ENCODE results near the gene ALK.

The ALK gene

DNA sequence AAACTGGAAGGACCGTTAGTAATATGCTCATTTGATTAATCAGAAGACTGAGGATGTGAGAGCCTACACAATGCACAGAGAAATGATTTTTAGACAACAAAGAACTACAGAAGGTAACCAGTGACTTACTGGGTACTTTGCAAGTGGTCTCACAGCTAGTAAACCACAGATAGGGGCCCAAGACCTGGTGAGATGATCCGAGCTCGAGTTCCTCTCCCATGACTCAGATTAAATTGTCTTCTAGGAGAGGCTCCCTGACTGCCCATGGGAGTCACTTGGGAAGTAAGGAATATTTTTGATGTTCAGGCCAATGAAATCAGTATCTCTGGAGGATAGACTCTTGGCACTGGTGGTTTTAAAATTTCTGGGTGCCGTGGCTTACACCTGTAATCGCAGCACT is 586.0 kb downstream of the ALK start:
- TF ChIP-seq RAD21 (IDR thresholded peaks at IDR 0.05; ENCODE audit: low read depth), result no peak
- no peak for TF ChIP-seq EGR1 (IDR thresholded peaks at IDR 0.05)
- TF ChIP-seq, protein P1, sequence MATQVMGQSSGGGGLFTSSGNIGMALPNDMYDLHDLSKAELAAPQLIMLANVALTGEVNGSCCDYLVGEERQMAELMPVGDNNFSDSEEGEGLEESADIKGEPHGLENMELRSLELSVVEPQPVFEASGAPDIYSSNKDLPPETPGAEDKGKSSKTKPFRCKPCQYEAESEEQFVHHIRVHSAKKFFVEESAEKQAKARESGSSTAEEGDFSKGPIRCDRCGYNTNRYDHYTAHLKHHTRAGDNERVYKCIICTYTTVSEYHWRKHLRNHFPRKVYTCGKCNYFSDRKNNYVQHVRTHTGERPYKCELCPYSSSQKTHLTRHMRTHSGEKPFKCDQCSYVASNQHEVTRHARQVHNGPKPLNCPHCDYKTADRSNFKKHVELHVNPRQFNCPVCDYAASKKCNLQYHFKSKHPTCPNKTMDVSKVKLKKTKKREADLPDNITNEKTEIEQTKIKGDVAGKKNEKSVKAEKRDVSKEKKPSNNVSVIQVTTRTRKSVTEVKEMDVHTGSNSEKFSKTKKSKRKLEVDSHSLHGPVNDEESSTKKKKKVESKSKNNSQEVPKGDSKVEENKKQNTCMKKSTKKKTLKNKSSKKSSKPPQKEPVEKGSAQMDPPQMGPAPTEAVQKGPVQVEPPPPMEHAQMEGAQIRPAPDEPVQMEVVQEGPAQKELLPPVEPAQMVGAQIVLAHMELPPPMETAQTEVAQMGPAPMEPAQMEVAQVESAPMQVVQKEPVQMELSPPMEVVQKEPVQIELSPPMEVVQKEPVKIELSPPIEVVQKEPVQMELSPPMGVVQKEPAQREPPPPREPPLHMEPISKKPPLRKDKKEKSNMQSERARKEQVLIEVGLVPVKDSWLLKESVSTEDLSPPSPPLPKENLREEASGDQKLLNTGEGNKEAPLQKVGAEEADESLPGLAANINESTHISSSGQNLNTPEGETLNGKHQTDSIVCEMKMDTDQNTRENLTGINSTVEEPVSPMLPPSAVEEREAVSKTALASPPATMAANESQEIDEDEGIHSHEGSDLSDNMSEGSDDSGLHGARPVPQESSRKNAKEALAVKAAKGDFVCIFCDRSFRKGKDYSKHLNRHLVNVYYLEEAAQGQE (IDR thresholded peaks at IDR 0.05; ENCODE audit: low read depth), result no peak
- TF ChIP-seq CEBPB (IDR thresholded peaks at IDR 0.05), result no peak
- TF ChIP-seq TAF1 (IDR thresholded peaks at IDR 0.05; ENCODE audit: low read depth), result no peak
- no peak for TF ChIP-seq TCF12 (IDR thresholded peaks at IDR 0.05; ENCODE audit: low read depth)
- no peak for TF ChIP-seq ZBTB7A (IDR thresholded peaks at IDR 0.05; ENCODE audit: low read depth)
- TF ChIP-seq NFIC (IDR thresholded peaks at IDR 0.05), result no peak
- TF ChIP-seq CREB1 (IDR thresholded peaks at IDR 0.05; ENCODE audit: low read depth), result no peak
- TF ChIP-seq MAX (IDR thresholded peaks at IDR 0.05), result no peak
- no peak for TF ChIP-seq FOXM1 (IDR thresholded peaks at IDR 0.05; ENCODE audit: borderline replicate concordance, low read depth)
- TF ChIP-seq EP300 (IDR thresholded peaks at IDR 0.05; ENCODE audit: borderline replicate concordance), result no peak

- TF ChIP-seq USF1 (IDR thresholded peaks at IDR 0.05) (no peak), FOXM1 (IDR thresholded peaks at IDR 0.05; ENCODE audit: borderline replicate concordance, low read depth) (no peak), CEBPB (IDR thresholded peaks at IDR 0.05) (no peak), NFIC (IDR thresholded peaks at IDR 0.05) (no peak), RAD21 (IDR thresholded peaks at IDR 0.05; ENCODE audit: low read depth) (no peak), CREB1 (IDR thresholded peaks at IDR 0.05; ENCODE audit: low read depth) (no peak), TAF1 (IDR thresholded peaks at IDR 0.05; ENCODE audit: low read depth) (no peak), MAX (IDR thresholded peaks at IDR 0.05) (no peak), ZBTB7A (IDR thresholded peaks at IDR 0.05; ENCODE audit: low read depth) (no peak), TEAD4 (IDR thresholded peaks at IDR 0.05) (no peak)
- TF ChIP-seq, protein P1 (IDR thresholded peaks at IDR 0.05; ENCODE audit: low read depth), result no peak
Measured at GRCh38 chr2:29334706-29335105, 586.7 kb downstream of the ALK start.

GRCh38 chr2:29332540-29332939 is 588.8 kb downstream of the ALK start:
- TF ChIP-seq YY1 (IDR thresholded peaks at IDR 0.05; ENCODE audit: low read depth) (no peak), ZBTB7A (IDR thresholded peaks at IDR 0.05; ENCODE audit: low read depth) (no peak), TAF1 (IDR thresholded peaks at IDR 0.05; ENCODE audit: low read depth) (no peak)

DNA sequence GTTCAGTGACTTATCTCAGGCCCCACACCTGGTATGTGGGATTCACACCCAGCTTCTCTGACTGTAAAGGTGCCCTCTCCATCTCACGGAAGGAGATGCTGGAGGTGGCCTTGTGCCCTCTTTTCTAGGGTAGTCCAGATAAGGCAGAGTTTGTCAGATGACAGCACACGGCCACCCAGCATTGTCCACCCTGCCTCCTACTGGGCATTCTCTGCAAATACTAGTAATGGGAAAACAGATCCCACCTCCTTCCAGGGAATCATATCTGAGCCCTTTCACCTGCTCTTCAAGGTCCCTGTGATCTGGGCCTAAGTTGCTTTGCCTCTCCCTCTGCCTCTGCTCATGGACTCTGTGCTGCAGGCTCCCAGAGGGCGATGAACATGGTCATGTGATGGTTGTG is 591.5 kb downstream of the ALK start:
- no peak for TF ChIP-seq CEBPB (IDR thresholded peaks at IDR 0.05)
- no peak for TF ChIP-seq USF1 (IDR thresholded peaks at IDR 0.05)
- peak; percentile 42; the same call in 1 of the 2 replicates for TF ChIP-seq RAD21 (IDR thresholded peaks at IDR 0.05; ENCODE audit: low read depth)
- TF ChIP-seq, protein P1 (IDR thresholded peaks at IDR 0.05; ENCODE audit: low read depth), result no peak
- no peak for TF ChIP-seq TCF12 (IDR thresholded peaks at IDR 0.05; ENCODE audit: low read depth)

DNA sequence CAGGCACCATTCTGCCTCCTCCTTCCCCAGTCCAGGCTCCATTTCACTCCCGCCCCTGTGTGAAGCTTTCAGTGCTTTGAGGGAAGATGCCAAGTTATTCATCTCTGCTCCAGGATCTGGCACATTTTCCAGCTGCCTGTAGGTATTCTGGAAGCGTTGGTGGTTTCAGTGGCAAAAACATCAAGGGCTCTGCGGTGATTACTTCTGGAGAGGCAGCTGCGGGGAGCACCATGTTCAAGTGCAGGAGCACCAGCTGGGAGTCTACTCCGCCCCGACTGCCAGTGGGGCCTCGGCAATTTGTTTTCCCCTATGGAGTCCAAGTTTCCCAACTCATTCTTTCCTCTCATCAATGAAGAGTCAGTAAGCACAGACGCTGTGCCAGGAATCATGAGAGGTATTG is 594.5 kb downstream of the ALK start:
- TF ChIP-seq YY1 (IDR thresholded peaks at IDR 0.05; ENCODE audit: low read depth) (no peak), TAF1 (IDR thresholded peaks at IDR 0.05; ENCODE audit: low read depth) (no peak), USF1 (IDR thresholded peaks at IDR 0.05) (no peak), TEAD4 (IDR thresholded peaks at IDR 0.05) (no peak), RAD21 (IDR thresholded peaks at IDR 0.05; ENCODE audit: low read depth) (no peak), TCF12 (IDR thresholded peaks at IDR 0.05; ENCODE audit: low read depth) (no peak), CREB1 (IDR thresholded peaks at IDR 0.05; ENCODE audit: low read depth) (no peak), ZBTB7A (IDR thresholded peaks at IDR 0.05; ENCODE audit: low read depth) (no peak), NFIC (IDR thresholded peaks at IDR 0.05) (no peak), FOXM1 (IDR thresholded peaks at IDR 0.05; ENCODE audit: borderline replicate concordance, low read depth) (no peak), EGR1 (IDR thresholded peaks at IDR 0.05) (no peak), MAX (IDR thresholded peaks at IDR 0.05) (no peak), CEBPB (IDR thresholded peaks at IDR 0.05) (no peak), EP300 (IDR thresholded peaks at IDR 0.05; ENCODE audit: borderline replicate concordance) (no peak)
- TF ChIP-seq, protein P1 (IDR thresholded peaks at IDR 0.05; ENCODE audit: low read depth), result no peak

All from Ishikawa (cell line).